Skeletal muscle tissue (tissue), 4 donors: ENCODE measurements around the gene MARCHF11. TPM values are rescaled to one million over a fixed set of nuclear protein-coding genes. Genes with fewer than 3 reads are reported as not detected.

Experiments used
- H3K27ac ChIP-seq: one replicate; pipeline ENCODE4 v1.7.0; 2013; ENCODE audit warnings: mild to moderate bottlenecking, low read depth, low read length, inconsistent platforms
- H3K27me3 ChIP-seq, 3 donors: one replicate each; pipeline ENCODE4 v1.7.0; 2013; ENCODE audit warnings: low read length in 3 of 3; ENCODE audit not compliant: control insufficient read depth in 3 of 3, insufficient read depth in 3 of 3
- H3K36me3 ChIP-seq, 3 donors: one replicate each; pipeline ENCODE4 v1.7.0; 2013; ENCODE audit warnings: low read length in 3 of 3; ENCODE audit not compliant: control insufficient read depth in 3 of 3, insufficient read depth in 3 of 3
- H3K4me1 ChIP-seq, 3 donors: one replicate each; pipeline ENCODE4 v1.7.0; 2013; ENCODE audit warnings: low read length in 3 of 3, mild to moderate bottlenecking in 3 of 3; ENCODE audit not compliant: control insufficient read depth in 3 of 3, insufficient read depth in 3 of 3
- H3K4me3 ChIP-seq, 3 donors: one replicate each; pipeline ENCODE4 v1.7.0; 2013; ENCODE audit warnings: low read length in 3 of 3
- H3K9ac ChIP-seq, 3 donors: one replicate each; pipeline ENCODE4 v1.7.0; 2013; ENCODE audit warnings: low read length in 3 of 3, mild to moderate bottlenecking in 3 of 3, moderate library complexity in 2 of 3, low read depth in 1 of 3
- H3K9me3 ChIP-seq, 3 donors: one replicate each; pipeline ENCODE4 v1.7.0; 2013; ENCODE audit warnings: low read length in 3 of 3; ENCODE audit not compliant: control insufficient read depth in 3 of 3
- total RNA-seq: library from RNA; depleted of rRNA; stranded (reverse); fragments of >200 nt; gene quantifications from one replicate; pipeline ENCODE4 v1.2.3, GENCODE V29; 2014
- donor health status: Osteomylitis.

MARCHF11 gene
- total RNA-seq, 1 donor from 2014 or later: 1.0 TPM

- Histone ChIP-seq H3K27ac (no peak overlapping the region), H3K36me3 (no peaks in the 10 kb centered on the region), H3K9me3 (no peaks in the 10 kb centered on the region), H3K4me3 (no peak overlapping the region), H3K4me1 (no peaks in the 10 kb centered on the region), H3K9ac (no peak overlapping the region), H3K27me3 (no peaks in the 10 kb centered on the region)
Observed at GRCh38 chr5:16135003-16135402, 44.6 kb downstream of the MARCHF11 start.

DNA sequence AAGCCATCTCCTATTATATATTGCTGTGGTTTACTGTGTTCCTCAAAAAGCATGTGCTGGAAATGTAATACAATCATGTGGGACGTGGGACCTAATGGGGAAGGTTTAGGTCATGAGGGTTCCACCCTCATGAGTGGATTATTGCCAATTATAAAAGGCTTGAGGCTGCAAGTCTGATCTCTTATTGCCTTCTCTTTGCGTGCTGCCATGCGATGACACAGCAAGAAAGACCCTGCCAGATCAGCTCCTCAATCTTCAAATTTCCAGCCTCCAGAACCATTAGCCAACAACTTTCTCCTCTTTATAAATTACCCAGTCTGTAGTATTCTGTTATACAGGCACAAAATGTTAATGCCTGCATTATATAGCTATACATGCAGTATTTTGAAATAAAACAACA, 45.4 kb downstream of the MARCHF11 start:
- H3K36me3 ChIP-seq: no peaks in the 10 kb centered on the region
- H3K9me3 ChIP-seq: no peaks in the 10 kb centered on the region
- H3K4me3 ChIP-seq: no peak overlapping the region
- H3K27ac ChIP-seq: no peak overlapping the region
- H3K4me1 ChIP-seq: no peaks in the 10 kb centered on the region
- no peak overlapping the region for H3K9ac ChIP-seq
- H3K27me3 ChIP-seq: no peaks in the 10 kb centered on the region

- H3K9me3 ChIP-seq: no peaks in the 10 kb centered on the region
- H3K9ac ChIP-seq: no peak overlapping the region
- H3K27ac ChIP-seq: no peak overlapping the region
- H3K4me3 ChIP-seq: no peak overlapping the region
- H3K4me1 ChIP-seq: no peaks in the 10 kb centered on the region
- no peaks in the 10 kb centered on the region for H3K27me3 ChIP-seq
- H3K36me3 ChIP-seq: no peaks in the 10 kb centered on the region
Observed at GRCh38 chr5:16131878-16132277, 47.7 kb downstream of the MARCHF11 start.

GRCh38 chr5:16128944-16129343, 50.6 kb downstream of the MARCHF11 start:
- H3K27me3 ChIP-seq: no peaks in the 10 kb centered on the region
- no peak overlapping the region for H3K4me3 ChIP-seq
- H3K9me3 ChIP-seq: no peaks in the 10 kb centered on the region
- H3K27ac ChIP-seq: no peak overlapping the region
- H3K4me1 ChIP-seq: no peaks in the 10 kb centered on the region
- no peak overlapping the region for H3K9ac ChIP-seq
- no peaks in the 10 kb centered on the region for H3K36me3 ChIP-seq

- Histone ChIP-seq H3K4me3 (no peak overlapping the region), H3K27me3 (no peaks in the 10 kb centered on the region), H3K36me3 (no peaks in the 10 kb centered on the region), H3K4me1 (no peaks in the 10 kb centered on the region), H3K9ac (no peak overlapping the region), H3K27ac (no peak overlapping the region), H3K9me3 (no peaks in the 10 kb centered on the region)
Observed at GRCh38 chr5:16127865-16128544, 51.6 kb downstream of the MARCHF11 start.

- H3K27me3 ChIP-seq: no peaks in the 10 kb centered on the region
- H3K9ac ChIP-seq: no peak overlapping the region
- no peaks in the 10 kb centered on the region for H3K9me3 ChIP-seq
- H3K27ac ChIP-seq: no peak overlapping the region
- no peak overlapping the region for H3K4me3 ChIP-seq
- no peaks in the 10 kb centered on the region for H3K4me1 ChIP-seq
- no peaks in the 10 kb centered on the region for H3K36me3 ChIP-seq
Observed at GRCh38 chr5:16120579-16120978, 59.0 kb downstream of the MARCHF11 start.

DNA sequence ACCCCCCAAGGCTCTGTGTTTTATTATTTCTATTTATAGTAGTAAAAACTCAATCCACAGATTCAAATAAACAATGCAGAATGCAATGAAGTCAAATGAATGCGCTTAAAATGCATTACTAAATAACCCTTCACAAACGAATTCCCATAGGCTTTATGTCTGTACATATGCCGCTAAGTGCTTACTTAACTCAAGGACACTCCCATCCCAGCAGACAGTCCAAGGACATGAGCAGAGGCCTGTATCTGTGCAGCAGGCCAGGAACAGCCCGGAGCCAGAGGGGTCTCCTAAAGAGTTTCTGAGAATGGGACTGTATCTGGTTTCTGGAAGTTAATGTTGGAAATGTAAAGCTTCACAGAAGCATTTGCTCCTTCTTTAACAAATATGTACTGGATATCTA, 59.8 kb downstream of the MARCHF11 start:
- no peak overlapping the region for H3K27ac ChIP-seq
- no peak overlapping the region for H3K9ac ChIP-seq
- no peak overlapping the region for H3K4me3 ChIP-seq
- no peaks in the 10 kb centered on the region for H3K36me3 ChIP-seq
- no peaks in the 10 kb centered on the region for H3K27me3 ChIP-seq
- no peaks in the 10 kb centered on the region for H3K9me3 ChIP-seq
- no peaks in the 10 kb centered on the region for H3K4me1 ChIP-seq

DNA sequence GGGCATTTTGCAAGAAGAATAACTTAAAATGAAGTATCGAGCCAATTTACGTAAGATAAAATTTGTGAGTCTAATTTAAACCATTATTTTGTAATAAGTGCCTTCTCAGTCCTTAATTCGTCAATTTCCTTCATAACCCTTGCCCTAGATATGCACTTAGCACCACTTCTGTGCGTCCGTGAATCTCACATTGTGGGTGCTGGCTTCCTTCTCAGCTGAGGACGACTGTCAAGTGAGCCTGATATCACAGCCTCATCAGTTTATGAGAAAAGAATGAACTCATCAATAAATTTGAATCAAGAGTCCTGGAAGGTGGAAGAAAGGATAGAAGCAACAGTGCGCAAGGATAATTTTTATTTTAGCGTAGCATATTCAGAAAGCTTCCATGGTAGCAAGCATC, 64.5 kb downstream of the MARCHF11 start:
- Histone ChIP-seq H3K4me1 (no peaks in the 10 kb centered on the region), H3K4me3 (no peak overlapping the region), H3K9me3 (no peaks in the 10 kb centered on the region), H3K9ac (no peak overlapping the region), H3K27ac (no peak overlapping the region), H3K36me3 (no peaks in the 10 kb centered on the region), H3K27me3 (no peaks in the 10 kb centered on the region)

GRCh38 chr5:16108418-16108817, 71.2 kb downstream of the MARCHF11 start:
- peaks cover 0 to 2% (median 0%) of the 10 kb centered on the region in 3 donors for H3K9me3 ChIP-seq

DNA sequence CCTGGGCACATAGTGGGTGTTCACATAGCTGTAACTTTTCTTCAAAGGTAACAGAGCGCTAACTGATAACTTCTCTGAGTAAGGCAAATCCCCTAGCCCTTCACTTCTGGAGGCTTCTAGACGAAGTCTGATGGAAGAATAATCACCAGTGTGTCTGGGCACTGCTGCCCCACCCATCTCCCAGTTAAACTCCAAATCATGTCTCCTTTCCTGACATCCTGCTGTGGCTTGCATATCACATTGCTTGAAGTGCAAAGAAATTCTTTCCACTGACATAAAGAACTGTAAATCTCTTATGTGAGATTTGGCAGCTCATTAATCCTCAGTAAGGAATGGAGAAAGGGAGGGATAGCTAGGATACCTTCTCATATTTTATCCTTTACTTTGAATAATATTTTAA, 74.6 kb downstream of the MARCHF11 start:
- no peak overlapping the region for H3K4me3 ChIP-seq
- H3K36me3 ChIP-seq: no peaks in the 10 kb centered on the region
- H3K27ac ChIP-seq: no peak overlapping the region
- no peak overlapping the region for H3K9ac ChIP-seq
- peaks cover 0 to 4% (median 4%) of the 10 kb centered on the region in 3 donors for H3K9me3 ChIP-seq
- no peaks in the 10 kb centered on the region for H3K27me3 ChIP-seq
- no peaks in the 10 kb centered on the region for H3K4me1 ChIP-seq

More at GRCh38 chr5:16108418-16108817, 71.2 kb downstream of the MARCHF11 start:
- Histone ChIP-seq H3K27ac (no peak overlapping the region), H3K9ac (no peak overlapping the region), H3K27me3 (no peaks in the 10 kb centered on the region), H3K4me1 (no peaks in the 10 kb centered on the region), H3K36me3 (no peaks in the 10 kb centered on the region), H3K4me3 (no peak overlapping the region)
